ENCODE data around the gene ARMC5.
"Not testable (repeated sequence)": the region's sequence is repeated elsewhere in the genome, so short reads cannot be mapped to it uniquely, and the experiment has no call there.

- TF ChIP-seq CTCF (IDR thresholded peaks at IDR 0.05; ENCODE audit: poor library complexity, severe bottlenecking); EP300 (conservative IDR thresholded peaks at IDR 0.05; ENCODE audit: poor library complexity, severe bottlenecking); EZH2 (IDR thresholded peaks at IDR 0.05; ENCODE audit: borderline replicate concordance, insufficient read depth, low read length, poor library complexity, severe bottlenecking); MXI1 (conservative IDR thresholded peaks at IDR 0.05; ENCODE audit: poor library complexity, severe bottlenecking); REST (IDR thresholded peaks at IDR 0.05; ENCODE audit: borderline replicate concordance); POLR2AphosphoS5 (IDR thresholded peaks at IDR 0.05); RAD21 (conservative IDR thresholded peaks at IDR 0.05): not testable (repeated sequence)
Observed at GRCh38 chr16:31445931-31446330, 13.4 kb upstream of the ARMC5 start.

All from neural cell (in vitro differentiated cells).